ENCODE data around the gene SNRNP40.

The SNRNP40 gene

DNA sequence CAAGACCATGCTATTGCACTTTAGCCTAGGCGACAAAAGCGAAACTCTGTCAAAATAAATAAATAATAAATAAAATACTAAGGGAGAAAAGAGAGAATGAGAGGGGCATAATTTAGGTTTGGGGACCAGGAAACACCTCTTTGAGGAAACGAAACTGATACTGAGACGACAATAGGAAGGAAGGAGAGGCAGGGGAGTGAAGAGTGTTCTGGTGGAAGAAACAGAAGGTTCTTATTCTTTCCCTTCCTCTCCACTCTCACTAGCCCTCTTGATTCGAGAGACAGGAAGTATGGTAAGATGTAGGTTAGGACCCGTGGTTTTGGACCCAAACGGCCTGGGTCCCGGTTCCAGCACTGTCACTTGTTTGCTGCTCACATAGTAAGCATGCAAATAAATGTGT, 55.3 kb downstream of the SNRNP40 start:
- TF ChIP-seq EZH2phosphoT487 (conservative IDR thresholded peaks at IDR 0.05; ENCODE audit: low read length) (no peak), CTCF (IDR thresholded peaks at IDR 0.05; ENCODE audit: insufficient read depth, low read length, poor library complexity, severe bottlenecking) (no peak)

GRCh38 chr1:31239653-31240241, 56.8 kb downstream of the SNRNP40 start, which contains the start of gene NKAIN1:
Gene NKAIN1, minus strand, starts transcription at chr1:31239887. Its CDS starts 340 bp downstream, at chr1:31239547.
- H3K79me2 ChIP-seq (ENCODE audit: insufficient read depth, low read length) = no peaks in the 10 kb centered on the region
- H3K27ac ChIP-seq (ENCODE audit: low read depth, low read length) = no peak within 1 kb of the TSS
- H3K4me2 ChIP-seq (ENCODE audit: low read depth, low read length, poor library complexity, severe bottlenecking) = no peak within 1 kb of the TSS

More for the DNA sequence above, 55.3 kb downstream of the SNRNP40 start:
- Histone ChIP-seq H3K9ac (ENCODE audit: low read length) (no peak overlapping the region), H3K36me3 (ENCODE audit: low read length) (no peaks in the 10 kb centered on the region), H3K27me3 (ENCODE audit: low read length) (no peaks in the 10 kb centered on the region), H2AFZ (ENCODE audit: low read depth, low read length, severe bottlenecking) (no peak overlapping the region), H3K27ac (ENCODE audit: low read depth, low read length) (no peak overlapping the region), H3K9me2 (replicated peaks; ENCODE audit: insufficient read depth, low read length) (no peaks in the 10 kb centered on the region), H3K79me2 (ENCODE audit: insufficient read depth, low read length) (no peaks in the 10 kb centered on the region), H3K4me3 (ENCODE audit: insufficient read depth, low read length, poor library complexity, severe bottlenecking) (no peak overlapping the region), H3F3A (ENCODE audit: insufficient read depth) (no peaks in the 10 kb centered on the region), H3K9me3 (ENCODE audit: insufficient read depth, low read length) (no peaks in the 10 kb centered on the region), H4K20me1 (ENCODE audit: low read depth, low read length) (no peaks in the 10 kb centered on the region), H3K4me2 (ENCODE audit: low read depth, low read length, poor library complexity, severe bottlenecking) (peak overlapping the region; percentile 5)

DNA sequence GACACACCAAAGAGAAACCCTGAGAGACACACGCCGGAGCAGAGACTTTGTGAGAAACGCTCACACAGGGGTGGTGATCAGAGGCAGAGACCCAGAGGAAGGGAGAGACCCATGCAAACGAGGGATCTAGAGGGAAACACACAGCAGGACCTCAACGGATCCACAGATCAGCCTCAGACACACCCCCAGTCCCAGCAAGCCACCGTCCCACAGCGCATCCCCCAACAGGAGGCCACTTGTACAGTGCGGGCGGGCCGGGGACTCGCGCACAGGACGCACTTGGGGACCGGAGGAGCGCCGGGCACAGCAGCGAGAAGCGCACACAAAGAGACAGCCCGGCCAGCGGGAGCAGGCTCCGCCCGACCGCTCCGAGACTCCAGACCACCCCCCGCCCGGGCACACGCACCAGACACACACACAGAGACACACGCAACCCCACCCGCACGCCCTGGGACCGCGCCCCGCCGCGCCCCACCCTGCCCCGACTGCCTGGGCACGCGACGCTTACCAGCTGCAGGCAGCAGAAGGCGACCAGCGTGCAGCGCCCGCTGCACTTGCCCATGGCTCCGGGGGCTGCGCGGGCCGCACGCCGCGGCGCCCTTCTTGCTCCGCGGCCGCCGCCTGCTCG, 57.5 kb downstream of the SNRNP40 start:
- no peak overlapping the region for H2AFZ ChIP-seq (ENCODE audit: low read depth, low read length, severe bottlenecking)
- no peak overlapping the region for H3K4me2 ChIP-seq (ENCODE audit: low read depth, low read length, poor library complexity, severe bottlenecking)
- H3K4me3 ChIP-seq (ENCODE audit: insufficient read depth, low read length, poor library complexity, severe bottlenecking) = no peak overlapping the region
- no peaks in the 10 kb centered on the region for H3K27me3 ChIP-seq (ENCODE audit: low read length)
- no peak overlapping the region for H3K27ac ChIP-seq (ENCODE audit: low read depth, low read length)
- no peaks in the 10 kb centered on the region for H3K9me2 ChIP-seq (replicated peaks; ENCODE audit: insufficient read depth, low read length)
- no peak overlapping the region for H3K9ac ChIP-seq (ENCODE audit: low read length)
- H3K79me2 ChIP-seq (ENCODE audit: insufficient read depth, low read length) = no peaks in the 10 kb centered on the region
- H3K36me3 ChIP-seq (ENCODE audit: low read length) = no peaks in the 10 kb centered on the region
- no peak for TF ChIP-seq CTCF (IDR thresholded peaks at IDR 0.05; ENCODE audit: insufficient read depth, low read length, poor library complexity, severe bottlenecking)
- no peak for TF ChIP-seq EZH2phosphoT487 (conservative IDR thresholded peaks at IDR 0.05; ENCODE audit: low read length)
- no peaks in the 10 kb centered on the region for H3F3A ChIP-seq (ENCODE audit: insufficient read depth)
- no peaks in the 10 kb centered on the region for H4K20me1 ChIP-seq (ENCODE audit: low read depth, low read length)
- no peaks in the 10 kb centered on the region for H3K9me3 ChIP-seq (ENCODE audit: insufficient read depth, low read length)

More at GRCh38 chr1:31239653-31240241, 56.8 kb downstream of the SNRNP40 start, which contains the start of gene NKAIN1:
- Histone ChIP-seq H3K4me3 (ENCODE audit: insufficient read depth, low read length, poor library complexity, severe bottlenecking) (no peak within 1 kb of the TSS), H3F3A (ENCODE audit: insufficient read depth) (no peaks in the 10 kb centered on the region), H2AFZ (ENCODE audit: low read depth, low read length, severe bottlenecking) (no peak within 1 kb of the TSS), H3K9me3 (ENCODE audit: insufficient read depth, low read length) (no peaks in the 10 kb centered on the region), H3K9me2 (replicated peaks; ENCODE audit: insufficient read depth, low read length) (no peaks in the 10 kb centered on the region), H4K20me1 (ENCODE audit: low read depth, low read length) (no peaks in the 10 kb centered on the region), H3K9ac (ENCODE audit: low read length) (no peak within 1 kb of the TSS), H3K36me3 (ENCODE audit: low read length) (no peaks in the 10 kb centered on the region), H3K27me3 (ENCODE audit: low read length) (no peaks in the 10 kb centered on the region)
- TF ChIP-seq CTCF (IDR thresholded peaks at IDR 0.05; ENCODE audit: insufficient read depth, low read length, poor library complexity, severe bottlenecking) (no peak), EZH2phosphoT487 (conservative IDR thresholded peaks at IDR 0.05; ENCODE audit: low read length) (no peak)
